Measurements from ENCODE around the gene PLPP4. TPM values are rescaled to one million over a fixed set of nuclear protein-coding genes. Genes with fewer than 3 reads are reported as not detected.

The PLPP4 gene
- total RNA-seq, 1 experiment from 2014 or later = 1.3 TPM

DNA sequence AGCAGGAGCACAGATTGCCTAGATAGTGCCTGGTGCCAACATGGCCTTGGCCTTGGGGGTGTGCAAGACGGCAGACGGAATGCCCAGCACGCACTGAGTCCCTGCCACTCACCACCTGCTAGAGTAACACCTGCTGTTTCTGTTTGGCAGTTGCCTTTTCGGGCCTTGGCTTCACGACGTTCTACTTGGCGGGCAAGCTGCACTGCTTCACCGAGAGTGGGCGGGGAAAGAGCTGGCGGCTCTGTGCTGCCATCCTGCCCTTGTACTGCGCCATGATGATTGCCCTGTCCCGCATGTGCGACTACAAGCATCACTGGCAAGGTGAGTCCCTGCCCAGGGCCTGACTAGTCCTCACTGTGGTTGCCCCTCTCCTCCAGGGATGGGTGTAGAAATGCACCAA, 118.0 kb downstream of the PLPP4 start:
- Mint-ChIP-seq H3K4me1 (ENCODE audit: insufficient read depth, unreplicated experiment) (no peaks in the 10 kb centered on the region), H3K27ac (ENCODE audit: low read depth, unreplicated experiment) (no peak overlapping the region), H3K27me3 (ENCODE audit: insufficient read depth, unreplicated experiment) (peaks cover 25% of the 10 kb centered on the region), H3K9me3 (ENCODE audit: unreplicated experiment) (no peaks in the 10 kb centered on the region), H3K36me3 (ENCODE audit: insufficient read depth, unreplicated experiment) (no peaks in the 10 kb centered on the region), H3K4me3 (ENCODE audit: unreplicated experiment) (no peak overlapping the region)
- intact Hi-C loops (cut with micrococcal nuclease) = no loop called here
- POLR2A ChIA-PET = no interaction called here
- CTCF ChIA-PET = no interaction called here
- DNase-seq (ENCODE audit: unreplicated experiment) = no peak
- no TSS peak for BruUV-seq (replicated peaks)
- TF ChIP-seq, protein P1, sequence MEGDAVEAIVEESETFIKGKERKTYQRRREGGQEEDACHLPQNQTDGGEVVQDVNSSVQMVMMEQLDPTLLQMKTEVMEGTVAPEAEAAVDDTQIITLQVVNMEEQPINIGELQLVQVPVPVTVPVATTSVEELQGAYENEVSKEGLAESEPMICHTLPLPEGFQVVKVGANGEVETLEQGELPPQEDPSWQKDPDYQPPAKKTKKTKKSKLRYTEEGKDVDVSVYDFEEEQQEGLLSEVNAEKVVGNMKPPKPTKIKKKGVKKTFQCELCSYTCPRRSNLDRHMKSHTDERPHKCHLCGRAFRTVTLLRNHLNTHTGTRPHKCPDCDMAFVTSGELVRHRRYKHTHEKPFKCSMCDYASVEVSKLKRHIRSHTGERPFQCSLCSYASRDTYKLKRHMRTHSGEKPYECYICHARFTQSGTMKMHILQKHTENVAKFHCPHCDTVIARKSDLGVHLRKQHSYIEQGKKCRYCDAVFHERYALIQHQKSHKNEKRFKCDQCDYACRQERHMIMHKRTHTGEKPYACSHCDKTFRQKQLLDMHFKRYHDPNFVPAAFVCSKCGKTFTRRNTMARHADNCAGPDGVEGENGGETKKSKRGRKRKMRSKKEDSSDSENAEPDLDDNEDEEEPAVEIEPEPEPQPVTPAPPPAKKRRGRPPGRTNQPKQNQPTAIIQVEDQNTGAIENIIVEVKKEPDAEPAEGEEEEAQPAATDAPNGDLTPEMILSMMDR (IDR thresholded peaks at IDR 0.05; ENCODE audit: unreplicated experiment) = no peak

- no peak overlapping the region for H3K4me3 Mint-ChIP-seq (ENCODE audit: unreplicated experiment)
- intact Hi-C loops (cut with micrococcal nuclease) = no loop called here
Observed at GRCh38 chr10:120575411-120575810, 118.4 kb downstream of the PLPP4 start.

GRCh38 chr10:120578134-120578533, 121.1 kb downstream of the PLPP4 start:
- no TSS peak for BruUV-seq (replicated peaks)
- peaks cover 53% of the 10 kb centered on the region for H3K27me3 Mint-ChIP-seq (ENCODE audit: insufficient read depth, unreplicated experiment)
- no peak for DNase-seq (ENCODE audit: unreplicated experiment)
- H3K27ac Mint-ChIP-seq (ENCODE audit: low read depth, unreplicated experiment) = no peak overlapping the region
- no peaks in the 10 kb centered on the region for H3K36me3 Mint-ChIP-seq (ENCODE audit: insufficient read depth, unreplicated experiment)
- no peaks in the 10 kb centered on the region for H3K9me3 Mint-ChIP-seq (ENCODE audit: unreplicated experiment)
- H3K4me3 Mint-ChIP-seq (ENCODE audit: unreplicated experiment) = no peak overlapping the region
- ChIA-PET CTCF (no interaction called here), POLR2A (interaction anchor here (0.6 kb wide), 1 partner anchor 538 kb away, joined by 3 read pairs; no protein-coding TSS in a partner anchor)
- intact Hi-C loops (cut with micrococcal nuclease) = no loop called here
- H3K4me1 Mint-ChIP-seq (ENCODE audit: insufficient read depth, unreplicated experiment) = no peaks in the 10 kb centered on the region
- TF ChIP-seq, protein P1 (IDR thresholded peaks at IDR 0.05; ENCODE audit: unreplicated experiment) = no peak

More at GRCh38 chr10:120575411-120575810, 118.4 kb downstream of the PLPP4 start:
- TF ChIP-seq, protein P1 (IDR thresholded peaks at IDR 0.05; ENCODE audit: unreplicated experiment) = no peak
- no peak overlapping the region for H3K27ac Mint-ChIP-seq (ENCODE audit: low read depth, unreplicated experiment)
- no TSS peak for BruUV-seq (replicated peaks)
- DNase-seq (ENCODE audit: unreplicated experiment) = no peak
- H3K27me3 Mint-ChIP-seq (ENCODE audit: insufficient read depth, unreplicated experiment) = peaks cover 26% of the 10 kb centered on the region
- no peaks in the 10 kb centered on the region for H3K4me1 Mint-ChIP-seq (ENCODE audit: insufficient read depth, unreplicated experiment)
- no peaks in the 10 kb centered on the region for H3K9me3 Mint-ChIP-seq (ENCODE audit: unreplicated experiment)
- ChIA-PET POLR2A (no interaction called here), CTCF (interaction anchor here (0.8 kb wide), 1 partner anchor 159 kb away, joined by 3 read pairs; no protein-coding TSS in a partner anchor)
- H3K36me3 Mint-ChIP-seq (ENCODE audit: insufficient read depth, unreplicated experiment) = no peaks in the 10 kb centered on the region

DNA sequence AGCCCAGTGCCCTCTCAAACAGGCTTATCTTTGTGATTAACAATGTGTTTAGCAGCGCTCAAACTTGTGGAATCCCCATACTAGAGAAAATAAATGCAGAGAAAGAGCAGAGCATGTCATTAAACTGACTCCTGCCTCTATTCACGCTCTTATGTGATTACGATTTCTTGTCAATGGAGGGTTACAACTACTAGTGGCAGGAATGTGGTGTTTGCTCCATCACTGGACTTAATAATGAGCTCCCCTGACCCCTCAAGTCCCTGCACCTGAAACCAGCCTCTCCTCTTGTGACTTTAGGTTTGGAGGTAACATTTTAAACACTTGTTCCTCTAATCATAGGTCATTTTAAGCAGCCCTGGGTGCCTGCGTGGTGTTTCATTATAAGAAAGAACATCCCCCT, 121.9 kb downstream of the PLPP4 start:
- intact Hi-C loops (cut with micrococcal nuclease) = no loop called here
- TF ChIP-seq, protein P1 (IDR thresholded peaks at IDR 0.05; ENCODE audit: unreplicated experiment) = no peak
- CTCF ChIA-PET = interaction anchor here (0.7 kb wide), 1 partner anchor 442 kb away, joined by 3 read pairs; no protein-coding TSS in a partner anchor
- no peak for DNase-seq (ENCODE audit: unreplicated experiment)
- no peaks in the 10 kb centered on the region for H3K4me1 Mint-ChIP-seq (ENCODE audit: insufficient read depth, unreplicated experiment)
- no peak overlapping the region for H3K27ac Mint-ChIP-seq (ENCODE audit: low read depth, unreplicated experiment)
- H3K9me3 Mint-ChIP-seq (ENCODE audit: unreplicated experiment) = no peaks in the 10 kb centered on the region
- POLR2A ChIA-PET = no interaction called here
- no peaks in the 10 kb centered on the region for H3K36me3 Mint-ChIP-seq (ENCODE audit: insufficient read depth, unreplicated experiment)
- peaks cover 58% of the 10 kb centered on the region for H3K27me3 Mint-ChIP-seq (ENCODE audit: insufficient read depth, unreplicated experiment)
- BruUV-seq (replicated peaks) = no TSS peak
- no peak overlapping the region for H3K4me3 Mint-ChIP-seq (ENCODE audit: unreplicated experiment)

All from MCF 10A (cell line).